GM20000 (cell line): ENCODE data around the gene SYNE2.
A peak's percentile ranks its signal among the peaks of the same experiment; 100 is the strongest.

Experiments used
- DNase-seq: peaks from one replicate; pipeline ENCODE4 v3.0.0; 2012; ENCODE audit warnings: low spot score
- CTCF ChIP-seq: IDR thresholded peaks from 2 replicates; pipeline ENCODE4 v1.5.1; 2012; ENCODE audit warnings: mild to moderate bottlenecking, control low read depth; ENCODE audit errors: extremely low read depth, missing control alignments

SYNE2 gene

DNA sequence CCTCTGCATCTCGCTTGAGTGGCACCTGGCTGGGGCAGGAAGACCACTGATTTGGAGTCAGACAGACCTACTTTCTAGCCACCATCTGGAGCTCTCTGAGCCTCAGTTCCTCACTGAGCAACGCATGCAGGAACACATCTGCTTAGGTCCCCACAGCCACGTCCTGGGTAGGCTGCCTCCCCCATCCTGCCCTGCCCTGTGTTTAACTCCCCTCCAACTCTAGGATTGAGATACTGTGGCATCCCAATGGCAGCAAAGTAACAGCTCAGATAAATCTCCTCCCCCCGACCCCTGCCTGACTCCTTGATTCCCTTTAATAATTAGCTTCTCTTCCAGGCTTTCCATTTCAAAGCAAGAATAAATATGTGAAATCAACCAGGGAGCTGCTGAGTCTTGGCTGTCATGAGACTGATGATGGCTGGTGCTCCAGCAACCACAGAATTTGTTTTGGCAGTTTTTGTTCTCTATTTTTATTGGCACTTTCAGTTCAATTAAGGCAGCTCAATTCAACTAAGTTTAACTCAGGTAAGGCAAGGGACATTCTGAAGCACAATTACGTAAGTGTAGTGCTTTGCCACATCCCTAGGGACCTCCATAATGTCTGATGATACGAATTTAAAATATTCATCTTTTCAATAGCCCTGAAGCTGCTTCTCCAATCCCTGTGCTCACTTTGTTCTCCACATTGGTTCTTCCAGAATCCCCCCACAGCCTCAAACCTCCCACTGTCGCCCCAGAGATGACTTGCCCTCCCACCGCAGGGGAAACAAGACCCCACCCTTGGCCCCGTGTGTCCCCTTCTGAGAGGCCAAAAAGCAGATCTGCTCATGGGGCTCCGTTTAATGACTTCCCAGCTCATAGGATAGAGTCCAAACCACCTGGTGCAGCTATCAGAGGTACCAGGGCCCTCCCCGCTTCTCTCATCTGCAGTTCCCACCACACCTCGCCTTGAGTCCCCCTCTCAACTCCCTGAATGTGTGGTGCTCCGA lies 383.1 kb downstream of the SYNE2 start:
- DNase-seq, result peak; percentile 73
- no peak for TF ChIP-seq CTCF

DNA sequence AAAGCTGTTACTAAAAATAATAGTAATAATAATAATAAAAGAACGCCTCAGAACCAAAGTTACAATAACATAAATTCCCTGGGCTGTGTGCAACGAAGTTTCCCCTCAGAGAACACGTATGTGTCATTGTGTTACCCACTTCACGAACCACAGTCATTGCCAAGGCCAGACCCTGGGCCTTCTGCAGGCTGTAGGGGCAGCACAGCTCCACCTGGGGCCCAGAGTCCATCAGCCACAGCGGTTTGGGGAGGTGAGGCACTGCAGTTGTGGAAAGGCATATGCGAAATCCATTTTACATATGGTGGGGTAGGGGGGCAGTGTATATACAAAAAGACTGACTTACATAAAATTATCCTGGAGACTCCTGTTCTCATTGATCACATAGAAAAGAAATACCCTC lies 385.2 kb downstream of the SYNE2 start:
- no peak for DNase-seq
- TF ChIP-seq CTCF, result no peak

GRCh38 chr14:64238631-64239030 lies 385.8 kb downstream of the SYNE2 start:
- no peak for DNase-seq
- no peak for TF ChIP-seq CTCF

DNA sequence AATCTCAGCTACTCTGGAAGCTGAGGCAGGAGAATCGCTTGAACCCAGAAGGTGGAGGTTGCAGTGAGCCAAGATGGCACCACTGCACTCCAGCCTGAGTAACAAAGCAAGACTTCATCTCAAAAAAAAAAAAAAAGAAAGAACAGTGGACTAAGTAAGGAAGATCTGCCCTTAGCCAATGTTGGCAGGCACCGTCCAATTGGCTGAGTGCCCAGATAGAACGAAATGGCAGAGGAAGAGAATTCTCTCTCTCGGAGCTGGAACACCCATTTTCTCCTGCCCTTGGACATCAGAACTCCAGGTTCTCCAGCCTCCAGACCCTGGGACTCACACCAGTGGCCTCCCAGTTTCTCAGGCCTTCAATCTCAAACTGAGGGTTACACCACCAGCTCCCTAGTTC lies 391.5 kb downstream of the SYNE2 start:
- DNase-seq, result no peak
- TF ChIP-seq CTCF, result no peak

- no peak for DNase-seq
- TF ChIP-seq CTCF, result no peak
Measured at GRCh38 chr14:64245491-64245890, 392.7 kb downstream of the SYNE2 start.

GRCh38 chr14:64246688-64247087 lies 393.9 kb downstream of the SYNE2 start:
- TF ChIP-seq CTCF, result no peak
- DNase-seq, result no peak

DNA sequence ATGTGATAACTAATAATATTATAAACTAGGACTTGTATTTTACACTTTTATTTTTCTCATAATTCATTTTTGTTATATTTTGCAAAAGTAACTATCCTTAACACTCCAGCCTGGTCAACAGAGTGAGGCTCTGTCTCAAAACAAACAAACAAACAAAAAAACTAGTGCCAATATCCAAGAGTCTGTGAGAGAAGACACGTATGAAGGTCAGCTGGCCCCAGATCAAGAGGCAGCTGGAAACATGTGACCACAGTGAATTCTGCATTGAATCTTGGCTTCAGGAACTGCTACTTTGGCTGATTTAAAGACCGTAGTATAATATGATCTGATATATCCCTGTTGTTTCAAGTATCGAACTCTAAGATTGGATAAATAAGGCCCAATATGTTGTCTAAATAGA lies 394.4 kb downstream of the SYNE2 start:
- no peak for TF ChIP-seq CTCF
- DNase-seq, result no peak
